ENCODE results near the gene CARD10. TPM values are rescaled to one million over a fixed set of nuclear protein-coding genes. Genes with fewer than 3 reads are reported as not detected.

Gene CARD10
- total RNA-seq, 4 donors from 2014 or later: 6.0 to 15.3 (median 8.8) TPM

DNA sequence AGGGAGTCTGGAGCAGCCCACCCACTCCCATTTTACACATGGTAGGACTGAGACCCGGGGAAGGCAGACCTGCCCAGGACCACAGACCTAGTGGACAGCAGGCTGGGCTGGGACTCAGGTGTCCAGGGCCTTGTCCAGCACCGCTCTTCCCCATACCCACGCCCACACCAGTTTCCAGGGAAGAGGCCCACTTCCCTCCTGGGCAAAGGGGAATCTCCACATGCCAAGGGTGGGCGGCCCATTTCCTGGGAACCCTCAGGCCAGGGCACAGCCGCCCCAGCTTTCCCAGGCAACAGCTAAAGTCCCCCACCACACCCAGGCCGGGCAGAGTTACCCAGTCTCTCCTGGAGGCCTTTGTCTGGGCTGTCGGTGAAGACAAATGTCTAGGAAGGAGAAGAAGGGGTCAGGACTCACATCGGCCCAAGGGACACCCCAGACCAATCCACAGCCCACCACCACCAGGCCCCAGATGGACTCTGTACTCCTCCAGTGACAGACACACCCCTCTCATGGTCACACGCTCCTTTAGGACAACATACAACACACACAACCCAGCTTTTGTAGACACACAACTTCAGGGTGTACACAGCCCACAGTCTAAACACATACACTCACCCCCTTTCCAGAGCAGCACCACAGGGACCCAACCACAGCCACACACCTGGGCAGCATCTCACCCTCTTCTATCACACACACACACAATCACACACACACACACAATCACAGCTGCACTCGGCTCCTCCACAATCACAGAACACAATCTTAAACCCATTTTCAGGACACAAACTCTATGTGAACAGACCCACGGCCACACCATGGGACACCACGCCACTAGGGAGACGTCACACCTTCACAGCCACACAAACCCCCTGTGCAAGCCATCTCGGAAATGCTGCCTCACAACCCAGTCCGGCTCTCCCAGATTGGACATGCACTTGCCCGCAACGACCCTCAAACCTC is 38.5 kb downstream of the CARD10 start:
- intact Hi-C loops (cut with DNase I): no loop called here
- no peak overlapping the region for H3K27ac ChIP-seq (replicated peaks in 1 of 4)
- peaks cover 6 to 12% (median 11%) of the 10 kb centered on the region in 4 donors for H3K4me1 ChIP-seq
- TF ChIP-seq POLR2AphosphoS5 (IDR thresholded peaks at IDR 0.05): no peak
- TF ChIP-seq, protein P1, sequence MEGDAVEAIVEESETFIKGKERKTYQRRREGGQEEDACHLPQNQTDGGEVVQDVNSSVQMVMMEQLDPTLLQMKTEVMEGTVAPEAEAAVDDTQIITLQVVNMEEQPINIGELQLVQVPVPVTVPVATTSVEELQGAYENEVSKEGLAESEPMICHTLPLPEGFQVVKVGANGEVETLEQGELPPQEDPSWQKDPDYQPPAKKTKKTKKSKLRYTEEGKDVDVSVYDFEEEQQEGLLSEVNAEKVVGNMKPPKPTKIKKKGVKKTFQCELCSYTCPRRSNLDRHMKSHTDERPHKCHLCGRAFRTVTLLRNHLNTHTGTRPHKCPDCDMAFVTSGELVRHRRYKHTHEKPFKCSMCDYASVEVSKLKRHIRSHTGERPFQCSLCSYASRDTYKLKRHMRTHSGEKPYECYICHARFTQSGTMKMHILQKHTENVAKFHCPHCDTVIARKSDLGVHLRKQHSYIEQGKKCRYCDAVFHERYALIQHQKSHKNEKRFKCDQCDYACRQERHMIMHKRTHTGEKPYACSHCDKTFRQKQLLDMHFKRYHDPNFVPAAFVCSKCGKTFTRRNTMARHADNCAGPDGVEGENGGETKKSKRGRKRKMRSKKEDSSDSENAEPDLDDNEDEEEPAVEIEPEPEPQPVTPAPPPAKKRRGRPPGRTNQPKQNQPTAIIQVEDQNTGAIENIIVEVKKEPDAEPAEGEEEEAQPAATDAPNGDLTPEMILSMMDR (IDR thresholded peaks at IDR 0.05): no peak
- TF ChIP-seq EP300 (IDR thresholded peaks at IDR 0.05): no peak
- no peak for TF ChIP-seq POLR2A (IDR thresholded peaks at IDR 0.05; ENCODE audit: low read depth)
- H3K36me3 ChIP-seq: peaks cover 0 to 37% (median 10%) of the 10 kb centered on the region in 4 donors
- no peak for DNase-seq (ENCODE audit: extremely low spot score)
- H3K27me3 ChIP-seq: peaks cover 0 to 96% (median 0%) of the 10 kb centered on the region in 4 donors
- H3K4me3 ChIP-seq: no peak overlapping the region
- WGBS: 95% methylated on average over 9 of the region's 17 CpGs
- no peaks in the 10 kb centered on the region for H3K9me3 ChIP-seq

DNA sequence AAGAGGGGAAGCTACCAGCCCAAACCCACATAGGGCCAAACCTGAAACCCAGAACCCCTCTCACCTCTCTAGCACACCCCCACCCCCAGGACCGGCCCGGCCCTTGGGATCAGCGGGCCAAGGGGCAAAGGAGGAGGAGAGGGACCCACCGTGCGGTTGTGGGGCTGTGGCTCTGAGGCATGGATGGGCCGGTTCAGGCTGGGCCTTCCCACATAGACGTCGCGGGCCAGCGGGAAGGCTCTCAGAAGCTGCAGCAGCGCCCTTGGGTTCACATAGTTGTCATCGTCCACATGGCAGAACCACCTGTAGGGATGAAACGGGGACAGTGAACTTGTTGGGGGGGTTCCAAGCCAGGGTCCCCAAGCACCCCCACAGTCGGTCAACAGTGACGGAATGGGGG is 40.0 kb downstream of the CARD10 start:
- WGBS: 89% methylated on average over 3 of the region's 15 CpGs
- Histone ChIP-seq H3K36me3 (peaks cover 0 to 48% (median 12%) of the 10 kb centered on the region in 4 donors), H3K27me3 (peaks cover 0 to 96% (median 0%) of the 10 kb centered on the region in 4 donors), H3K4me1 (peaks cover 6 to 12% (median 10%) of the 10 kb centered on the region in 4 donors), H3K9me3 (no peaks in the 10 kb centered on the region), H3K4me3 (no peak overlapping the region), H3K27ac (replicated peaks in 1 of 4) (no peak overlapping the region)
- TF ChIP-seq EP300 (IDR thresholded peaks at IDR 0.05): no peak
- TF ChIP-seq, protein P1 (IDR thresholded peaks at IDR 0.05): no peak
- no peak for TF ChIP-seq POLR2A (IDR thresholded peaks at IDR 0.05; ENCODE audit: low read depth)
- TF ChIP-seq POLR2AphosphoS5 (IDR thresholded peaks at IDR 0.05): no peak
- DNase-seq (ENCODE audit: extremely low spot score): no peak
- intact Hi-C loops (cut with DNase I): no loop called here

DNA sequence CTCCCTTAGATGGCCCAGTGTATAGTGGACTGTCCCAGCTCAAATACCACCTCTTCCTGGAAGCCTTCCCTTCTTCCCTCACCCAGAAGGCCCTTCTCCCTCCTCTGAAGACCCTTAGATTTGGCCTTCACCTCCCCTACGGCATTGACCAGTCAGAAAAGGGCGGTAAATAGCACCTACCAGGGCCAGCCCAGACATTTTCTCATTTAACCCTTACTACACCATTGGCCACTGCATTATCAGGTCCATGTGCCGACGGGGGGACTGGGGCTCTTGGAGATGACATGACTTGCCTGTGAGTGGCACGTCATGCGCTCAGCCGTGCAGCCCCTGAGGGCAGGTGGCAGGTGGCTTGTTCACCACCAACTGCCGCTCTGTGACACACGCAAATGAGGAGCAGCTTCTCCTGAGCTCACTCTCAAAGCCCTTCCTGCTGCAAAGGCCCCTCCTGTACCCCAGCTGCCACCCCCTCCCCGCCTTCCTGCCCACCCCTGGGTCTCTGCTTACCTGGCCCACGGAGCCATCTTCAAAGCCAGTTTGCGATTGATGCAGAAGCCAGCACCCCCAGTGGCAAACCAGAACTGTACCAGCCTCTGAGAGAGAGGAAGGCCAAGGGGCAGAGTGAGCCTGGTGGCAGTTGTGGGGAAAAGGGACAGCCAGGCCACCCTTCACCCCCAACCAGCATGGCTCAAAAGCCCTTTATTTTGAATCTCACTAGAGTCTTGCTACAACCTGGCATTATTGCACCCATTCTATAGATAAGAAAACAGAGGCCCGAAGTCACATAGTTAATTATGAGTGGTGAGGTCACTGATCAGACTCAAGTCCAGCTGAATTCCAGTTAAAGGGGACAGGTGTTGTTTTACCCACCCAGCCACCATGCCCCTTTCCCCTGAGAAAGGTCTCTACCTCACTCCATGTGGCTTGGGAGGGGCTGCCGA is 42.6 kb downstream of the CARD10 start:
- intact Hi-C loops (cut with DNase I): no loop called here
- Histone ChIP-seq H3K4me1 (no peaks in the 10 kb centered on the region), H3K9me3 (no peaks in the 10 kb centered on the region), H3K27me3 (peaks cover 0 to 96% (median 0%) of the 10 kb centered on the region in 4 donors), H3K36me3 (peaks cover 0 to 63% (median 12%) of the 10 kb centered on the region in 4 donors), H3K4me3 (no peak overlapping the region), H3K27ac (replicated peaks in 1 of 4) (no peak overlapping the region)
- no peak for DNase-seq (ENCODE audit: extremely low spot score)
- no peak for TF ChIP-seq POLR2A (IDR thresholded peaks at IDR 0.05; ENCODE audit: low read depth)
- TF ChIP-seq EP300 (IDR thresholded peaks at IDR 0.05): no peak
- TF ChIP-seq POLR2AphosphoS5 (IDR thresholded peaks at IDR 0.05): no peak
- TF ChIP-seq, protein P1 (IDR thresholded peaks at IDR 0.05): no peak
- 78% methylated on average over 5 of the region's 14 CpGs for WGBS

DNA sequence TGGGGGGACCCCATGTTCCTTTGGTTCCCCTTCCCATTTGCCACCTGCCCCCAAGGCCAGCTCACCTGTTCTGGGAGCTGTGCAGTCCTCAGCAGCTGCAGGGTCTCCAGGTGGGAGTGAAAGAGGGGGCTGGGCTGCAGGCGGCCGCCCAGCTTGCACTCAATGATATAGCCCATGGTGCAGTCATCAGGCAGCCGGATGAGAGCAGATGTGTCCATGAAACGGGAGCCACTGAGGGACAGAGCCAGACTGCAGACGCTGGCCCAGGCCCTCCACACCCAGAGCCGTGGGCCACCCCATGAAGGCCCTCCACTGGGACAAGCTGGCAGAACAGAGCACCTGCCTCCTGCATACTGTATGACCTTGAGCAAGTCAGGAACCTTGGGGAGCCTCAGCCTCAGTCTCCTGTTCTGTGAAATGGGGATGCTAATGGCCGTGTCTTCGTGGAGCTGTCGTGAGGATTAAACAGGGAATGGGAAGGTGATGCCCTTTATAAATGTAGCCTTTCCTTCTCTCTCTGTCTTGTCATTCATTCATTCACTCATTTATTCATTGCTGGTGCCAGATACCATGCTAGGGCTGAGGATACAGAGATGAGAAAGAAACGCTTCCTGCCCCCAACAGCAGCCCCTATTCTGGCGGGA is 44.6 kb downstream of the CARD10 start:
- Histone ChIP-seq H3K27ac (replicated peaks in 1 of 4) (no peak overlapping the region), H3K4me1 (no peaks in the 10 kb centered on the region), H3K9me3 (no peaks in the 10 kb centered on the region), H3K36me3 (peaks cover 0 to 58% (median 12%) of the 10 kb centered on the region in 4 donors), H3K27me3 (peaks cover 0 to 94% (median 0%) of the 10 kb centered on the region in 4 donors), H3K4me3 (no peak overlapping the region)
- no peak for TF ChIP-seq POLR2AphosphoS5 (IDR thresholded peaks at IDR 0.05)
- no peak for TF ChIP-seq POLR2A (IDR thresholded peaks at IDR 0.05; ENCODE audit: low read depth)
- no peak for TF ChIP-seq EP300 (IDR thresholded peaks at IDR 0.05)
- TF ChIP-seq, protein P1 (IDR thresholded peaks at IDR 0.05): no peak
- intact Hi-C loops (cut with DNase I): no loop called here
- DNase-seq (ENCODE audit: extremely low spot score): no peak
- 77% methylated on average over 9 of the region's 11 CpGs for WGBS

Data from esophagus muscularis mucosa (tissue), 4 donors.